Muscle of back (tissue), 11 donors: ENCODE results near the gene CERT1. TPM values are rescaled to one million over a fixed set of nuclear protein-coding genes. Genes with fewer than 3 reads are reported as not detected.

Source experiments
- DNase-seq, 3 donors: peaks; one replicate each; pipeline versions ENCODE4 v3.0.0 to v3.0.0-alpha.2; 2013
- polyA plus RNA-seq, 10 donors: library from polyadenylated mRNA; unstranded; fragments of 120-200 nt; gene quantifications; one replicate each; pipeline ENCODE4 v1.2.1, GENCODE V29; 2013; ENCODE audit not compliant: insufficient read length in 10 of 10

CERT1 gene
- polyA plus RNA-seq, 10 donors: 32.0 to 47.4 (median 35.4) TPM

GRCh38 chr5:75475364-75475763, 36.1 kb downstream of the CERT1 start:
- no peak for DNase-seq

DNA sequence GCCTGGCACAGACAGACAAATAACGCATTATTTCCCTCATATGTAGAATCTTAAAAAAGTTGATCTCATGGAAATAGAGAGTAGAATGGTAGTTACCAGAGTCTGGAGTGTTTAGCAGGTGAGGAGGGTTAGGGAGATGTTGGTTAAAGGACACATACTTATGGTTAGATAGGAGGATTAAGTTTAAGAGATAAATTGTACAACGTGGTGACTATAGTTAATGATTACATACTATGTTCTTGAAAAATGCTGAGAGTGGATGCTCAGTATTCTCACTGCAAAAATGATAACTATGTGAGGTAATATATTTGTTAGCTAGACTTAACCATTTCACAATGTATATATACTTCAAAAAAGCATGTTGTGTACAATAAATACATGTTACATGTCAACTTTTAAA, 38.0 kb downstream of the CERT1 start:
- no peak for DNase-seq

GRCh38 chr5:75472973-75473372, 38.5 kb downstream of the CERT1 start:
- DNase-seq: no peak

DNA sequence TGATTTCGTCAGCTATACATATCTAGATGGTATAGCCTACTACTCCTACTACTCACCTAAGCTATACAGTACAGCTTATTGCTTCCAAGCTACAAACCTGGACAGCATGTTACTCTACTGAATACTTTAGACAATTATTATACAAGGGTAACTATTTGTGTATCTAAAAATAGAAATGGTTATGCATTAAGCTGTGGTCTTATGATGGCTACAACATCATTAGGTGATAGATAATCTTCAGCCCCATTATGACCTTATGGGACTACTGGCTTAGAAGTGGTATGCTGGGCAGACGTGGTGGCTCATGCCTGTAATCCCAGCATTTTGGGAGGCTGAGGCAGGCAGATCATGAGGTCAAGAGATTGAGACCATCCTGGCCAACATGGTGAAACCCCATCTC, 40.2 kb downstream of the CERT1 start:
- DNase-seq: no peak

DNA sequence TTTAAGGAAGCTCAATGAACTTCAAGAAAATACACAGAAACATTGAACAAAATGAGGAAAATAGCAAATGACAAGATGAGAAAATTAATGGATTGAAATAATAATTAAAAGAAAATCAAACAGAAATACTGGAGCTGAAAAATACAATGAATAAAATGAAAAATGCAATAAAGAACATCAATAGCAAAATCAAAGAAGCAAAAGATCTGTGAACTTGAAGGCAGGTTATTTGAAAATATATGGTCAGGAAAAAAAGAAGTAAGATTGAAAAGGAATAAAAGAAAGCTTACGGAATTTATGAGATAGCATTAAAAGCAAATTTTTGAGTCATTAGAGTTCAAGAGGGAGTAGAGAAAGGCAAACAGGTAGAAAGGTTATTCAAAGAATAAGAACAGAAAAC, 42.4 kb downstream of the CERT1 start:
- no peak for DNase-seq

GRCh38 chr5:75468593-75468992, 42.8 kb downstream of the CERT1 start:
- DNase-seq: no peak

- no peak for DNase-seq
Observed at GRCh38 chr5:75466006-75466716, 45.3 kb downstream of the CERT1 start.

DNA sequence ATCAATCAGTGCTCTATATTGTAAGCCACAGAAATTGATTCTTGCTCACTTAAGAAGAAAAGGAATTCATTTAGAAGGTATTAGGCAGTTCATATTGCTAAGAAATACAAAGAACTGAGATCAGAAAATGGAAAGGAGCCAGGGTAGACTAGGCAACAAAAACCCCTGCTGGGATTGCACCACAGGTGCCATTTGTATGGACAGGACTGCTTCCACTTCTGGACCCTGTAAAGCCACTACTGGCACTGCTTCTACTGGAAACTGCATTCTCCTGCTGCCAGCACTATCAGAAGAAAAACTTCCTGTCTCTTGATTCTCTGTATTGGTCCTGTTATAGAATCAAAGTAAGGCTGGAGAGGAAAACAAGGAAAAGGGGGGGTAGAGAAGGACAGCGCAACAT, 45.9 kb downstream of the CERT1 start:
- DNase-seq: no peak

DNA sequence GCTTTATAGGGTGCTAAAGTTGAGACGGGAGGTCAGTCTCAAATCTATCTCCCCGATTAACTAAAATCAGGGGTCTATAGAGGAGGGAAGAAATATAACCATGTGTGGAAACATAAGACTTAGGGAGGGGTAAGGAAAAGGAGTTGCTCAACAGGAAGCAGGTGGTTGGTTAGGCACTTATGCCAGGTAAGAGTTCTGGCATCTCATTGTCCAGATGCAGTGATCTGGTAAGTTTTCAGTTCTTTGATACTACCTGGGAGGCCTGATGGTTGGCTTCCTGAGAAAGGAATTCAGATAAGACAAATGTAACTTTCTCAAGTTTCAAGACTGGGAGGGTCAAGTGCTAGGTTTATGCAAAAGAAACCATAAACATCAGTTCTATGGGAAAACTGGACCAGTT, 47.7 kb downstream of the CERT1 start:
- DNase-seq: no peak

GRCh38 chr5:75461679-75462078, 49.8 kb downstream of the CERT1 start:
- DNase-seq: no peak

DNA sequence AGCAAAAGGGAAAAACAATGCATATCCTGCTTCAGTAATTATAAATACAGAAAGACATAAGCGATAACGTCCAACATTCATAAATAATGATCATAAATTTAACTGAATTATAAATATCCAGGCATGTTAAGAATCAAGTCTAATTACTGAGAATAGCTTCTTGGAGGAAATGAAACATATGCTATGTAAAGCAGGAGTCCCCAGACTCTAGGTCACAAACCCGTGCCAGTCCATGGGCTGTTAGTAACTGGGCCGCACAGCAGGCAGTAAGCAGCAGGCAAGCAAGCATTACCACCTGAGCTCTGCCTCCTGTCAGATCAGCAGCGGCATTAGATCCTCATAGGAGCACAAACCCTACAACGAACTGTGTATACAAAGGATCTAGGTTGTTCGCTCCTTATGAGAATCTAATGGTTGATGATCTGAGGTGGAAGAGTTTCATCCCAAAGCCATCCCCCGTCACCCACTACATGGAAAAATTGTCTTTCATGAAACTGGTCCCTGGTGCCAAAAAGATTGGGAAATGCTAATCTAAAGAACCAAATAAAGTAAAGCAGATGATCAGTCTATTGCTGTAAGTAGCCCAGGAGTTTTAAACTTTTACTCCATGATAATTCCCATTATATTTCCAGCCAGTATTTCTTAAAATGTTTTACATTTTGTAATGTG, 50.4 kb downstream of the CERT1 start:
- no peak for DNase-seq

GRCh38 chr5:75460532-75460931, 50.9 kb downstream of the CERT1 start:
- no peak for DNase-seq

- no peak for DNase-seq
Observed at GRCh38 chr5:75457691-75458090, 53.7 kb downstream of the CERT1 start.

GRCh38 chr5:75457161-75457560, 54.3 kb downstream of the CERT1 start:
- no peak for DNase-seq

DNA sequence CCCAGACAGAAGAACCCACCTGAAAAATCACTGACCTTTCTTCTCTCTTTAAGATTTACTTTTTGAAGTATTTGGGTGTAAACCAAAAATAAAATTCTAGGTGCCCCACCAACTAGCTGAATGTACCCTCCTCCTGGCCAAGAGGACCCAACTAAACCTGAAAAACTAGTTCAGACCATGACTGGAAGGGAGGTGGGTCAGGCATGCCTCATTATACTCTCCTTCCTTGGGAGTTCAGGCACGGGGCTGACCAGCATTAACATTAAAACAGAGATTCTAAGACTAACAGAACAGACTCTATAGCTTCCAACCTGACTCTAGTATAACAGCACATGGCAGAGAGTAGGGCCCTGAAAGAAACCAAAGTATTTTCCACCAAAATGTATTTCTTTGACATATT, 61.4 kb downstream of the CERT1 start:
- no peak for DNase-seq

DNA sequence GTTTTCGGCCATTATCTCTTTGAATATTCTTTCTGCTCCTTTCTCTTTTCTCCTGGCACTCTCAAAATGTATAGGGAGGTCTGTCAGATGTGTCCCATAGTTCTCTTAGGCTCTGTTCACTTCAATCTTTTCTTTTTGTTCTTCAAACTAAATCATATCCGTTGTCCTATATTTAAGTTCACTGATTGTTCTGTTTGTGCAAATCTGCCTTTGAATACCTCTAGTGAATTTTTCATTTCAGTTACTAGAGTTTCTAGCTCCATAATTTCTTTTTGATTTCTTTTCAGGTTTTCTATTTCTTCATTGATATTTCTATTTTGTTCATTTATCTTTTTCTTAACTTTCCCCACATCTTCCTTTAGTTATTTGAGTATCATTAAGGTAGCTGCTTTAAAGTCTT, 65.4 kb downstream of the CERT1 start:
- no peak for DNase-seq

DNA sequence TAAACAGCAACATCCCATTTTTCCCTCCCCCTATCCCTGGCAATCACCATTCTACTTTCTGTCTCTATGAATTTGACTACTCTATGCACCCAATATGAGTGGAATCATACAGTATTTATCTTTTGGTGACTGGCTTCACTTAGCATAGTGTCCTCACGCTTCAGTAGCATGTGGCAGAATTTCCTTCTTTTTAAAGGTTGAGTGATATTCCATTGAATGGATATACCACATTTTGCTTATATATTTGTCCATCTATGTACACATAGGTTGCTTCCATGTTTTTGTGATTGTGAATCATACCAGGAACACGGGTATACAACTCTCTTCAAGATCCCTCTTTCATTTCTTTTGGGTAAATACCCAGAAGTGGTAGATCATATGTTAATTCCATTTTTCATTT, 69.9 kb downstream of the CERT1 start:
- DNase-seq: no peak

DNA sequence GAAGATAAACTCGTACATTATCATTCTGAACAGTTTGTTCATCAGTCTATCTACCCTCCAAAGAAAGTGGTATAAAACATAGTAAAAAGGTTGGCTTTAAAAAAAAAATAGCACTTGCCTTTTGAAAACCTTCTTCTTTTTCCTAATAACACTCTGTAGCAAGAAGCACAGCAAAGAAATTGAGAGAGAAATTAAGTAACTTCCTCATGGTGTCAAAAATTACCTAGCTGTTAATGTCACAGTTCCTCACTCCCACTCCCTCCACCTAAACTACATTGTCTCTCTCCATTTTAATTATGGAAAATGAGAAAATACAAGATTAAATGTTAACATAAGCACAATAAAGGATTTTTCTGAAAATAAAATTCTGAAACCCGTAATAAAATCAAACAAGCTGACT, 72.2 kb downstream of the CERT1 start:
- no peak for DNase-seq

- no peak for DNase-seq
Observed at GRCh38 chr5:75438722-75439121, 72.7 kb downstream of the CERT1 start.

DNA sequence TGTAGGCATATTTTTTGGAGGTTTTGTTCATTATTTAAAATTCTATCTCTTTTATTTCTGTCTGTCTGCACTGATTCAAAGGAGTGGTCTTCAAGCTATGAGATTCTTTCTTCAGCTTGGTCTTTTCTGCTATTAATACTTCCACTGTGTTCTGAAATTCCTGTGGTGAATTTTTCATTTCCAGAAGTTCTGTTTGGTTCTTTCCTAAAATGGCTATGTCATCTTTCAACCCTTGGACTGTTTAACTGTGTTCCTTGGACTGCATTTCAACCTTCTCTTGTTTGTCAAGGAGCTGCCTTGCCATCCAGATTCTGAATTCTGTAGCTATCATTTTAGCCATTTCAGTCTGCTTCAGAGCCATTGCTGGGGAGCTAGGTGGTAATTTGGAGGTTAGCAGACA, 76.3 kb downstream of the CERT1 start:
- no peak for DNase-seq

GRCh38 chr5:75433814-75434506, 77.5 kb downstream of the CERT1 start:
- DNase-seq: no peak

DNA sequence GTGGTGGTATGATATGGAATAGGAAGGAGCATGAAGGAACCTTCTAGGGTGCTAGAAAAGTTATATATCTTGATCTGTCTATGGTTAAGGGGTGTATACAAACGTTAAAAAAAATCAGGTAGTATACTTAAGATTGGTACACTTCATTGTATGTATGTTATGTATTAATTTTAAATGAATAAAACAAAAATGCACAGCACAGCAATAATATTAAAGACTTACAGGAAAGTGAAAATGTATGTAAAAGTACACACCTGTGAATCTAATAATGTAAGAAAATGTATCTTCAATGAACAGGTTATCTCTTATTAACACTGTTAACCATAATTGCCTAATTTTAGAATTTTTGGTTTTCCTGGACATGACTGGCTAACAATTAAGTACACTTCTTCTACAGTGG, 97.2 kb downstream of the CERT1 start:
- no peak for DNase-seq
